ENCODE measurements around the gene S100A1.
A peak's percentile ranks its signal among the peaks of the same experiment; 100 is the strongest.

Gene S100A1

DNA sequence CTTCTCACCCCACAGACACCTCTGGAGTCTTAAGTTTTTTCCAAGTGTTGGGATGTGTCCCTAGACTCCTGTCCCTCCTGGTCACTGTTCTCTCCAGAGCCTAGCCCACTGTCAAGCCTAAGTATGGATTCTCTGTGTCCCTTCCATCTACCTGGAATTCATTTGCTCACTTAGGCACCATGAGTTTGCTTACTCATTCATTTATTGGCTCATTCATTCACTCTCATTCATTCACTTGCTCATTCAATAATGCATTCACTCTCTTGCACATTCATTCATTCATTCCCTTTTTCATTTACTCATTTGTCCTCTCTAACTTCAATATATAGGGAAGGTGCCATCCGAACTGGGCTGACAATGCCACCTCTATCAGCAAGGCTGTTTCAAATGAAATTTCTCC is 16.9 kb upstream of the S100A1 start:
- Histone ChIP-seq H3K27me3 (replicated peaks) (no peaks in the 10 kb centered on the region), H3K36me3 (replicated peaks) (peaks cover 9% of the 10 kb centered on the region), H3K4me3 (ENCODE audit: low read depth, low read length) (peak overlapping the region; percentile 61), H3K27ac (no peak overlapping the region)
- TF ChIP-seq, protein P1, sequence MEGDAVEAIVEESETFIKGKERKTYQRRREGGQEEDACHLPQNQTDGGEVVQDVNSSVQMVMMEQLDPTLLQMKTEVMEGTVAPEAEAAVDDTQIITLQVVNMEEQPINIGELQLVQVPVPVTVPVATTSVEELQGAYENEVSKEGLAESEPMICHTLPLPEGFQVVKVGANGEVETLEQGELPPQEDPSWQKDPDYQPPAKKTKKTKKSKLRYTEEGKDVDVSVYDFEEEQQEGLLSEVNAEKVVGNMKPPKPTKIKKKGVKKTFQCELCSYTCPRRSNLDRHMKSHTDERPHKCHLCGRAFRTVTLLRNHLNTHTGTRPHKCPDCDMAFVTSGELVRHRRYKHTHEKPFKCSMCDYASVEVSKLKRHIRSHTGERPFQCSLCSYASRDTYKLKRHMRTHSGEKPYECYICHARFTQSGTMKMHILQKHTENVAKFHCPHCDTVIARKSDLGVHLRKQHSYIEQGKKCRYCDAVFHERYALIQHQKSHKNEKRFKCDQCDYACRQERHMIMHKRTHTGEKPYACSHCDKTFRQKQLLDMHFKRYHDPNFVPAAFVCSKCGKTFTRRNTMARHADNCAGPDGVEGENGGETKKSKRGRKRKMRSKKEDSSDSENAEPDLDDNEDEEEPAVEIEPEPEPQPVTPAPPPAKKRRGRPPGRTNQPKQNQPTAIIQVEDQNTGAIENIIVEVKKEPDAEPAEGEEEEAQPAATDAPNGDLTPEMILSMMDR (IDR thresholded peaks at IDR 0.05; ENCODE audit: low read depth, low read length, missing control alignments): no peak
- DNase-seq: no peak
- in situ Hi-C loops (cut with HindIII; ENCODE audit: low pct_ligation_motif_present, low sequenced_read_pairs): no loop called here

DNA sequence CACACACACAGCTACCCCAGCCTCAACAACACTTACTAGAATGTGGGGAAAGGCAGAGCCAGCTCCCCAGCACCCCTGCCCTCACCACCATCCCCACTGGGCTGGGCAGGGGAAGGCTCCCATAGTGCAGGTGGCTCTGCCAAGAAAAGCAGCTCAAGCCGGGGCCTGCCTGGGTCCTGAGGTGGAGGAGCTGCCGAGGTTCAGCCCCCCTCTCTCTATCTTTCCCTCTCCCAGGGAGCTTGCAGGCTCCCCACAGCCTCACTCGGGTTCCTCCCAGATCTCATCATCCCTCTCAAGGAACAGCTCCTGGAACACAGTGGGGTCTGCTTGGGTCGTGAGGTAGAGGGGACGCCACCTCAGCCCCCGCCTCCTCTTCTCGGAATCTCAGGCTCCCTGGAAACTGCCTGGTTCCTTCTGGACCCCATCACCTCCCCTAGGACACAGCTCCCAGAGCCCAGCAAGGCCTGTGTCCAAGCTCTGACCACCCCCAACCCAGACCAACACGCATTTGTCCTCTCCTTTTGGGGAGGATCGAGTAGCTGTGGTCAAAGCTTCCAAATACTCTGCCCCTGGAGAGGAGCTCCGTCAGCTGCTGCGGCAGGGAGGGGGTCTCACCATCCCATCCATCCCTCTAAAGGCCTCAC is 16.0 kb upstream of the S100A1 start:
- Histone ChIP-seq H3K27ac (no peak overlapping the region), H3K4me3 (ENCODE audit: low read depth, low read length) (peak overlapping the region; percentile 61), H3K36me3 (replicated peaks) (peaks cover 4% of the 10 kb centered on the region), H3K27me3 (replicated peaks) (no peaks in the 10 kb centered on the region)
- TF ChIP-seq, protein P1 (IDR thresholded peaks at IDR 0.05; ENCODE audit: low read depth, low read length, missing control alignments): no peak
- in situ Hi-C loops (cut with HindIII; ENCODE audit: low pct_ligation_motif_present, low sequenced_read_pairs): no loop called here
- no peak for DNase-seq

DNA sequence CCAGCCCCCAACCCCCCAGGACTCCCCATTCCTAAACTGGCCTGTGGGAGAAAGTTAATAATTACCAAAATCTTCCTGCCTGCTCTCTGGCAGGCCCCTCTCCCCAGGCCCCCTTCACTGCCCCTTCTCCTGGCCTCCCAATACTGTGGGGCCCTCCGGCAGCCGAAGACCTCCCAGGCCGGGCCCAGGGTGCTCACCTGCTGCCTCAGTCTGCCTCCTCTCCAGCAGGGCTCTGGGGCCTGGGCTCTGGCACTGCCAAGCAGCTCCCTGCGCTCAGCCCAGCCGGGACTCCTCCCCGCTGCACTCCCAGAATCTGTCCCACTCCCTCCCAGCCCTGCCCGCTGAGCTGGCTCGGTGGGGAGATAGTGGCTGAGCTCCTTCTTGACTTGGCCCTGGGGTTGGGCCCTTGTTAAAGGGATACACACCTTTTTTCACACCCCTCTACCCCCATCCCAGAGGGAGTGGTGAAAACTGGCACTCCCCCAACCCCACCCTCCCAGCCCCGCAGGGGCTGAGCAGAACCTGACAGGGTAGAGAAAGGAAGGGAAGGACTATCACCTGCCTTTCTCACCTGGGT is 15.4 kb upstream of the S100A1 start, which contains the start of gene S100A16:
TSS of gene S100A16 (minus strand) at position 383 of the 577 bp plus-strand sequence. CDS start 4,986 bp downstream, outside the sequence.
- H3K27me3 ChIP-seq (replicated peaks): no peaks in the 10 kb centered on the region
- peaks cover 2% of the 10 kb centered on the region for H3K36me3 ChIP-seq (replicated peaks)
- TF ChIP-seq, protein P1 (IDR thresholded peaks at IDR 0.05; ENCODE audit: low read depth, low read length, missing control alignments): no peak
- in situ Hi-C loops (cut with HindIII; ENCODE audit: low pct_ligation_motif_present, low sequenced_read_pairs): no loop called here
- DNase-seq: peak; percentile 27
- no peak within 1 kb of the TSS for H3K27ac ChIP-seq
- H3K4me3 ChIP-seq (ENCODE audit: low read depth, low read length): peak within 1 kb of the TSS; percentile 61

GRCh38 chr1:153613406-153613805 is 14.8 kb upstream of the S100A1 start:
- Histone ChIP-seq H3K36me3 (replicated peaks) (peaks cover 1% of the 10 kb centered on the region), H3K27me3 (replicated peaks) (no peaks in the 10 kb centered on the region), H3K4me3 (ENCODE audit: low read depth, low read length) (no peak overlapping the region), H3K27ac (no peak overlapping the region)
- TF ChIP-seq, protein P1 (IDR thresholded peaks at IDR 0.05; ENCODE audit: low read depth, low read length, missing control alignments): no peak
- no peak for DNase-seq
- in situ Hi-C loops (cut with HindIII; ENCODE audit: low pct_ligation_motif_present, low sequenced_read_pairs): no loop called here

GRCh38 chr1:153614189-153614900 is 13.9 kb upstream of the S100A1 start:
- Histone ChIP-seq H3K27me3 (replicated peaks) (no peaks in the 10 kb centered on the region), H3K4me3 (ENCODE audit: low read depth, low read length) (no peak overlapping the region), H3K27ac (no peak overlapping the region), H3K36me3 (replicated peaks) (peaks cover 6% of the 10 kb centered on the region)
- in situ Hi-C loops (cut with HindIII; ENCODE audit: low pct_ligation_motif_present, low sequenced_read_pairs): no loop called here
- no peak for DNase-seq
- TF ChIP-seq, protein P1 (IDR thresholded peaks at IDR 0.05; ENCODE audit: low read depth, low read length, missing control alignments): peak; percentile 12
